ENCODE measurements around the gene ANKLE2. TPM values are rescaled to one million over a fixed set of nuclear protein-coding genes. Genes with fewer than 3 reads are reported as not detected.

The ANKLE2 gene
- total and polyA plus RNA-seq, 10 of the 15 experiments (the other 5 are each of a cell fraction or from before 2014, with no cell fraction given) = 4.3 to 89.4 (median 53.0) TPM

- TF ChIP-seq PBX3 (IDR thresholded peaks at IDR 0.05; ENCODE audit: insufficient replicate concordance, low read depth, low read length) (no peak), ZBTB40 (IDR thresholded peaks at IDR 0.05; ENCODE audit: borderline replicate concordance) (no peak), POLR2AphosphoS5 (IDR thresholded peaks at IDR 0.05; ENCODE audit: low read length) (no peak), KAT2A (conservative IDR thresholded peaks at IDR 0.05; ENCODE audit: control insufficient read depth, low read depth, low read length) (no peak), CBX3 (IDR thresholded peaks at IDR 0.05; ENCODE audit: borderline replicate concordance, low read depth) (no peak), EGR1 (IDR thresholded peaks at IDR 0.05; ENCODE audit: borderline replicate concordance in 1 of 2, low read depth in 2 of 2, low read length in 2 of 2) (0 out of 3 replicates have a peak, but pooled peaks of 1 of the 2 experiments have one; percentile 37), ZNF384 (IDR thresholded peaks at IDR 0.05; ENCODE audit: borderline replicate concordance, low read depth, low read length) (peak; percentile 39; the same call in 1 of the 2 replicates), ESRRA (IDR thresholded peaks at IDR 0.05; ENCODE audit: low read length) (no peak), POLR2AphosphoS2 (IDR thresholded peaks at IDR 0.05; ENCODE audit: low read depth, low read length) (no peak), ZBTB33 (IDR thresholded peaks at IDR 0.05) (no peak), CTCF (IDR thresholded peaks at IDR 0.05 in 2 of 3, conservative IDR thresholded peaks at IDR 0.05 in 1 of 3; ENCODE audit: control insufficient read depth in 2 of 3, extremely low read depth in 1 of 3, insufficient read depth in 1 of 3, low read depth in 3 of 3, low read length in 3 of 3) (no peak), RBBP5 (conservative IDR thresholded peaks at IDR 0.05) (no peak), ZNF592 (IDR thresholded peaks at IDR 0.05) (no peak)
These were observed 61.3 kb downstream of the ANKLE2 start (continued) for GRCh38 chr12:132700212-132700822.
